Hepatocyte (in vitro differentiated cells): ENCODE results near the gene TADA3. TPM values are rescaled to one million over a fixed set of nuclear protein-coding genes. Genes with fewer than 3 reads are reported as not detected.
A peak's percentile ranks its signal among the peaks of the same experiment; 100 is the strongest.

ENCODE experiments used
- DNase-seq: peaks from one replicate; pipeline ENCODE4 v3.0.0-alpha.2; 2016; ENCODE audit warnings: low spot score
- H2AFZ ChIP-seq: fragments of 200-600 bp; sonication (generic); 2 replicates; pipeline ENCODE4 v1.6.0; 2016; ENCODE audit warnings: antibody characterized with exemption, mild to moderate bottlenecking
- H3K27ac ChIP-seq: fragments of 200-600 bp; sonication (generic); 2 replicates; pipeline ENCODE4 v1.5.1; 2016; ENCODE audit warnings: mild to moderate bottlenecking
- H3K27me3 ChIP-seq: fragments of 200-600 bp; sonication (generic); 2 replicates; pipeline ENCODE4 v1.6.1; 2016
- H3K36me3 ChIP-seq: fragments of 200-600 bp; sonication (generic); replicated peaks from 2 replicates; pipeline ENCODE4 v1.5.1; 2016; ENCODE audit warnings: low read depth; ENCODE audit not compliant: insufficient read depth
- H3K4me1 ChIP-seq: fragments of 200-600 bp; sonication (generic); 2 replicates; pipeline ENCODE4 v1.5.1; 2016; ENCODE audit warnings: mild to moderate bottlenecking, moderate library complexity; ENCODE audit not compliant: insufficient read depth
- H3K4me2 ChIP-seq: fragments of 200-600 bp; sonication (generic); 2 replicates; pipeline ENCODE4 v1.6.0; 2016
- H3K4me3 ChIP-seq: fragments of 200-600 bp; sonication (generic); 2 replicates; pipeline ENCODE4 v1.5.1; 2016; ENCODE audit warnings: mild to moderate bottlenecking
- H3K79me2 ChIP-seq: fragments of 200-600 bp; sonication (generic); 2 replicates; pipeline ENCODE4 v1.6.0; 2017; ENCODE audit warnings: mild to moderate bottlenecking
- H3K9me2 ChIP-seq: fragments of 200-600 bp; sonication (generic); replicated peaks from 2 replicates; pipeline ENCODE4 v1.6.0; 2017; ENCODE audit warnings: mild to moderate bottlenecking; ENCODE audit not compliant: insufficient read depth
- H3K9me3 ChIP-seq: fragments of 200-600 bp; sonication (generic); 2 replicates; pipeline ENCODE4 v1.5.1; 2016; ENCODE audit warnings: low read depth, mild to moderate bottlenecking
- H4K20me1 ChIP-seq: fragments of 200-600 bp; sonication (generic); 2 replicates; pipeline ENCODE4 v1.6.0; 2016; ENCODE audit warnings: mild to moderate bottlenecking; ENCODE audit not compliant: insufficient read depth, poor library complexity, severe bottlenecking
- CTCF ChIP-seq: fragments of 200-600 bp; sonication (generic); IDR thresholded peaks from 2 replicates; pipeline ENCODE4 v1.5.1; 2016; ENCODE audit warnings: antibody characterized with exemption, mild to moderate bottlenecking; ENCODE audit not compliant: poor library complexity
- EZH2 ChIP-seq: fragments of 200-600 bp; sonication (generic); IDR thresholded peaks from 2 replicates; pipeline ENCODE4 v1.6.1; 2016; ENCODE audit warnings: antibody characterized with exemption, mild to moderate bottlenecking, borderline replicate concordance
- EZH2phosphoT487 ChIP-seq: fragments of 200-600 bp; sonication (generic); IDR thresholded peaks from one replicate; pipeline ENCODE4 v1.6.1; 2018; ENCODE audit warnings: antibody characterized with exemption, mild to moderate bottlenecking, low read depth, moderate library complexity; ENCODE audit not compliant: unreplicated experiment, severe bottlenecking
- WGBS: methylation state at CpG from one replicate; pipeline ENCODE4 v1.1.6; 2016; ENCODE audit warnings: low lambda C conversion rate; ENCODE audit errors: missing lambda C conversion rate; 5-methylcytosine and 5-hydroxymethylcytosine counted together
- polyA plus RNA-seq: library from polyadenylated mRNA; unstranded; fragments of >200 nt; fragmentation: Nextera tagmentation; extraction: Ambion mirVana; gene quantifications from 2 replicates; pipeline ENCODE4 v1.2.1, GENCODE V29; 2016
- total RNA-seq: library from RNA; depleted of rRNA; stranded (reverse); fragments of >200 nt; gene quantifications from 2 replicates; pipeline ENCODE4 v1.2.3, GENCODE V29; 2014

TADA3 gene
- total and polyA plus RNA-seq, 2 experiments from 2014 or later, result 61.2 to 65.5 TPM

GRCh38 chr3:9748031-9748430, 44.2 kb downstream of the TADA3 start:
- H4K20me1 ChIP-seq, result no peaks in the 10 kb centered on the region
- no peak overlapping the region for H2AFZ ChIP-seq
- no peak overlapping the region for H3K27ac ChIP-seq
- no peaks in the 10 kb centered on the region for H3K9me2 ChIP-seq
- 97% methylated on average over 2 of the region's 2 CpGs for WGBS
- H3K36me3 ChIP-seq, result no peaks in the 10 kb centered on the region
- TF ChIP-seq CTCF, result no peak
- no peak for TF ChIP-seq EZH2
- no peak for TF ChIP-seq EZH2phosphoT487
- no peak overlapping the region for H3K4me2 ChIP-seq
- peaks cover 24% of the 10 kb centered on the region for H3K79me2 ChIP-seq
- H3K27me3 ChIP-seq, result no peaks in the 10 kb centered on the region
- no peak overlapping the region for H3K4me3 ChIP-seq
- no peaks in the 10 kb centered on the region for H3K9me3 ChIP-seq
- DNase-seq, result no peak
- H3K4me1 ChIP-seq, result peaks cover 8% of the 10 kb centered on the region

GRCh38 chr3:9747267-9747666, 45.0 kb downstream of the TADA3 start:
- no peaks in the 10 kb centered on the region for H3K9me2 ChIP-seq
- H3K27ac ChIP-seq, result no peak overlapping the region
- H3K4me1 ChIP-seq, result peaks cover 8% of the 10 kb centered on the region
- H3K79me2 ChIP-seq, result peaks cover 20% of the 10 kb centered on the region
- no peak overlapping the region for H3K4me3 ChIP-seq
- H3K36me3 ChIP-seq, result no peaks in the 10 kb centered on the region
- H2AFZ ChIP-seq, result no peak overlapping the region
- WGBS, result 97% methylated on average over 8 of the region's 8 CpGs
- no peaks in the 10 kb centered on the region for H4K20me1 ChIP-seq
- no peak overlapping the region for H3K4me2 ChIP-seq
- DNase-seq, result no peak
- H3K27me3 ChIP-seq, result no peaks in the 10 kb centered on the region
- no peak for TF ChIP-seq EZH2phosphoT487
- TF ChIP-seq EZH2, result no peak
- TF ChIP-seq CTCF, result no peak
- H3K9me3 ChIP-seq, result no peaks in the 10 kb centered on the region

GRCh38 chr3:9746330-9746729, 45.9 kb downstream of the TADA3 start:
- peaks cover 11% of the 10 kb centered on the region for H3K79me2 ChIP-seq
- H3K36me3 ChIP-seq, result no peaks in the 10 kb centered on the region
- no peaks in the 10 kb centered on the region for H3K9me3 ChIP-seq
- H3K4me2 ChIP-seq, result no peak overlapping the region
- H3K4me1 ChIP-seq, result peaks cover 8% of the 10 kb centered on the region
- H2AFZ ChIP-seq, result no peak overlapping the region
- H3K27me3 ChIP-seq, result no peaks in the 10 kb centered on the region
- no peaks in the 10 kb centered on the region for H4K20me1 ChIP-seq
- DNase-seq, result peak; percentile 32
- H3K4me3 ChIP-seq, result no peak overlapping the region
- H3K9me2 ChIP-seq, result no peaks in the 10 kb centered on the region
- TF ChIP-seq EZH2, result no peak
- no peak for TF ChIP-seq EZH2phosphoT487
- TF ChIP-seq CTCF, result no peak
- no peak overlapping the region for H3K27ac ChIP-seq
- WGBS, result 84% methylated on average over 5 of the region's 5 CpGs

- Histone ChIP-seq H2AFZ (no peak overlapping the region), H4K20me1 (no peaks in the 10 kb centered on the region), H3K79me2 (peaks cover 3% of the 10 kb centered on the region), H3K27ac (no peak overlapping the region), H3K4me1 (peaks cover 8% of the 10 kb centered on the region), H3K4me2 (no peak overlapping the region), H3K27me3 (no peaks in the 10 kb centered on the region), H3K36me3 (no peaks in the 10 kb centered on the region), H3K4me3 (no peak overlapping the region), H3K9me3 (no peaks in the 10 kb centered on the region), H3K9me2 (no peaks in the 10 kb centered on the region)
- no peak for DNase-seq
- 94% methylated on average over 12 of the region's 12 CpGs for WGBS
- no peak for TF ChIP-seq CTCF
- no peak for TF ChIP-seq EZH2
- TF ChIP-seq EZH2phosphoT487, result no peak
Measured at GRCh38 chr3:9745521-9745920, 46.8 kb downstream of the TADA3 start.
